ENCODE measurements around the gene PLIN4.

DNA sequence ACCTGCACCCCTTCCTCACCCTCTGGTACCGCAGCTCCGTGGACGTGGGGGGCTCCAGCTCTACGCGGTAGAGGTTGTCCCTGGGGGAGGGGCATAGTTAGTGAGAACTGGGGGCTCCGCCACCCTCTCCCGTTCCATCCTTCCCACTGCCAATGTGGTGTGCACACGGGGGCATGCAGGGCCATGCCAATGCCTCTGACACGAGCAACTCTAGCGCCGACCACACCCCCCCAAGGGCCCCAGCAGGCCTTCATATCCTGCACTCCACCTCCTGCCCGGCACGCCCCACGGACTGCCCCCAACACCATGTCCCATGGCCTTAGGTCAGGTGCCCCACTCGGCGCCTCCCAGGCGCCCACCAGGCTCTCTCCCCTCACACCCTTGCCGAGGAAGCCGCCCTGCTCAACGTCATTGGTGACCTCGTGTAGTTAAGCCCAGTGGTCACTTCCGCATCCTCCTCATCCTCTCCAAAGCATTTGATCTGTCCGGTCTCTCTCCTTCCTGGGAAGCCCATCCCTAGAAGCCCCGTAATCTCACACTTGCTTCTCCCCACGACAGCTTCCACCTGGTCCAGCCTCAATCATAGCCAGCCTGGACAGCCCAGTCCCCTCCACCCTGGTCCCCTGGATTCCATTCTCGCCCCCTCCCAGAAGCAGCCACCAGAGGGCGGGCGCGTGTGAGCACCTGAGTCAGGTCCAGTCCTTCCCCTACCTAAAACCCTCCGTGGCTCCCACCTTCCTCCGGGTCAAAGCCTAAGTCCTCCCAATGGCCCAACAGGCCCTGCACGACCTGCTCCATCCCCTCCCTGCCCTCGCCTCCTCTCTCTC, 39.1 kb upstream of the PLIN4 start:
- TF ChIP-seq, protein P1, sequence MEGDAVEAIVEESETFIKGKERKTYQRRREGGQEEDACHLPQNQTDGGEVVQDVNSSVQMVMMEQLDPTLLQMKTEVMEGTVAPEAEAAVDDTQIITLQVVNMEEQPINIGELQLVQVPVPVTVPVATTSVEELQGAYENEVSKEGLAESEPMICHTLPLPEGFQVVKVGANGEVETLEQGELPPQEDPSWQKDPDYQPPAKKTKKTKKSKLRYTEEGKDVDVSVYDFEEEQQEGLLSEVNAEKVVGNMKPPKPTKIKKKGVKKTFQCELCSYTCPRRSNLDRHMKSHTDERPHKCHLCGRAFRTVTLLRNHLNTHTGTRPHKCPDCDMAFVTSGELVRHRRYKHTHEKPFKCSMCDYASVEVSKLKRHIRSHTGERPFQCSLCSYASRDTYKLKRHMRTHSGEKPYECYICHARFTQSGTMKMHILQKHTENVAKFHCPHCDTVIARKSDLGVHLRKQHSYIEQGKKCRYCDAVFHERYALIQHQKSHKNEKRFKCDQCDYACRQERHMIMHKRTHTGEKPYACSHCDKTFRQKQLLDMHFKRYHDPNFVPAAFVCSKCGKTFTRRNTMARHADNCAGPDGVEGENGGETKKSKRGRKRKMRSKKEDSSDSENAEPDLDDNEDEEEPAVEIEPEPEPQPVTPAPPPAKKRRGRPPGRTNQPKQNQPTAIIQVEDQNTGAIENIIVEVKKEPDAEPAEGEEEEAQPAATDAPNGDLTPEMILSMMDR (IDR thresholded peaks at IDR 0.05), result no peak
- no peak for TF ChIP-seq POLR2A (IDR thresholded peaks at IDR 0.05)
